ENCODE measurements around the gene SLC2A9.
"Not testable (repeated sequence)": the region's sequence is repeated elsewhere in the genome, so short reads cannot be mapped to it uniquely, and the experiment has no call there.

SLC2A9 gene

DNA sequence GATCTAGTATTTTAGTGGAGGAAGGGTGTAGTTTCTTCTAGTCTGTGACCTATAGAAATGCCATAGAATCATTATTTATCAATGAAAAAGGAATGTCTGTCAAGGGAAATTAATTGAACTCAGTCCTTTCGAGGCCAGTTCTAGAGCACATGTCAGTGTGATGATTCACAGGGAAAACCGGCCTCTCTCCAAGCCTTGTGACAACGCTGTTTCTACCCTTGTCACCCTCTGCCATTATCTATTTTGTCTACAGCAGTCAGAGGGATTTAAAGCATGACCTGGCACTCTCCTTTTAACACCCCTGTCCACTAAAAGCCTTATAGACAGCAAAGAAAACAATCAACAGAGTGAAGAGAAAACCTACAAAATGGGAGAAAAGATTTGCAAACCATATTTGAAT, 120.0 kb downstream of the SLC2A9 start:
- DNase-seq = no peak
- intact Hi-C loops (cut with DNase I) = no loop called here

DNA sequence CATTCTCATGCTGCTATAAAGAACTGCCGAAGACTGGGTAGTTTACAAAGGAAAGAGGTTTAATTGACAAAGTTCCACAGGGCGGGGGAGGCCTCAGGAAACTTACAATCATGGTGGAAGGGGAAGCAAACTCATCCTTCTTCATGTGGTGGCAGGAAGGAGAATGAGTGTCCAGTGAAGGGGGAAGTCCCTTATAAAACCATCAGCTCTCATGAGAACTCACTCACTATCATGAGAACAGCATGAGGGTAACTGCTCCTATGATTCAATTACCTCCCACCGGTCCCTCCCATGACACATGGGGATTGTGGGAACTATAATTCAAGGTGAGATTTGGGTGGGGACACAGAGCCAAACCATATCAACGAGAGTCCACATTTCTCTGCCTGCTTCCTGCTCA, 120.7 kb downstream of the SLC2A9 start:
- DNase-seq; intact Hi-C loops (cut with DNase I): not testable (repeated sequence)

DNA sequence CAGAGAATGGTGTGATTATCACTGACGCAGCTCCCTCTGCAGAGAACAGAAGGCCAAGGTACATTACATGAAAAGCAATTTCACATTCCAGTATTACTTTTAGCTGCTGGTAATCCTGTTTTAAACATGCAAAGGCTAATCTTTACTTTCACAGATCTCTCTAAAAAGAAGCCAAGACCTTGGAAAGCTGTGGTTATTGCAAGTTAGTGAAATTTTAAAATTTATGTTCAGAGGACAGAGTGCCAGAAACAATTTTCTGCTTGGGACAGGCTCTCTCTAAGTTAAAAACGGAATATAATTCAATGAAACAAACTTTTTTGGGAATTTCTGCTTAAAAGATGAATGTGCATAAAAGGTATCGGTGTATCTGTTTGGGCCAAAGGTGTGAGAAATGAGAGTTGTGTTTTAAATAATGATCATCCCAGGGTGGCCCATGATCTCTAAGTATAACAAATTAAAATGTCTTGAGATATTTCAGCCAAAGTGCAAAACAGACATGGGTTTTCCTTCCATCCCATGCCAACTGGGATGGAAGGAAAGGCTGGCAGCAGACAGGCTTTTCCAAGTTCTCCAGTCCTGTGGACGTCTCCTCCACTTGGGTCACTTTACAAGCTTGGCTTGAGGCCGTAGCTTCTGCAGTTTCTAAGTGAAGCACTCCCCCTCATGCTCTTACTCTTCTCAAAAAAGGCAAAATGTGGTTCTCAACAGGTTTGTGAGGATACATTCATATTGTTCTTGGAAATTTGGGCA, 121.8 kb downstream of the SLC2A9 start:
- intact Hi-C loops (cut with DNase I) = loop anchor here (5.0 kb wide), 1 partner anchor 137 kb away; no protein-coding TSS in a partner anchor
- DNase-seq = no peak

DNA sequence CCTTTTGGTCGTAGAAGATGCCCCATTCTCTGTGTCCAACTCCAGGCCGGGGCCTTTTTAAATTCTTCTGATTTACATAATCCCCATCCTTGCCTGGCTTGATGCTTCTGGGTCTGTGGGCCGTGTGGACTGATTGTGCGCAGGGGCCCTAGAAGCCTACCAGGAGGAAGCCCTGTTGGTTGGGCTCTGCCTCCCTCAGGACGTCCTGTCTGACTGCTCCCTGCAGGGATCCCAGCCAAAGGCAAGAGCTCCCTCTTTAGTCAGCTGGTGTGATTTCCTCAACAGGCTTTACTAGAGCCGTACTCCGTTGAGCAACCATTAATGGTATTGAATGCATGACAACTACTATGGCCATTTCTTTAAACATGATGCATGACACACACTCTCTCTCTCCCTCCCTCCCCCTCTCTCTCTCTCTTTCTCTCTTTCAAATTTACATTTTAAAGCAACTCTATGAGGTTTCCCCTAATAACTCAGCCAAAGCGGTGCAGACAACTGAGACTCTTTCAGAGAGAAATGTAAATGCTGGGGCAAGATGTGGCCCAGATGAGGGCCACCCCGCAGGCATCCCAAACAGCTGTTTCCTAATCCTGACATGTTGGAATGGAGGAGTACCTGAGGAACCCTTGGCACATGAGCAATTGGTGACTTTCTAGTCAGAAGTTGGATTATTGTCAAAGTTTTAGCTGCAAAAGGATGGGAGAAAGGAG, 122.5 kb downstream of the SLC2A9 start:
- peak in 2 of 10 donors; percentile 7 to 27 for DNase-seq

DNA sequence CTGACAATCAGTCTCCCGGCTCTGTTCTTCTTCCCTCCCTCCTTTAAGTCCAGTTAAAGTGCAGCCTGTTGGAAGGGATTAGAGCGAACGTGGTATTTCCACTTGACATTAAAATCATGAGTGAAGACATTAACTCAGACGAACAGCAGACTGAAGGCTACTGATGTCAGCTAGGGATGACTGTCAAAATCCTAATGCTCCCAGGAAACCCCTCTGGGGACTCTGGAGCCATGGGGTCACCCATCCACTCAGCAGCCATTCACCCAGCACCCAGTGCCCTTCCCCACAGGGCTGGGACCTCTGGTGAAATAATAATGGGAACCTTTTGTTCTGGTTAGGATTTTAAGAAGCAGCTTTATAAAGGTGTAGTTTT, 126.0 kb downstream of the SLC2A9 start:
- intact Hi-C loops (cut with DNase I) = loop anchor here (5.0 kb wide), 1 partner anchor 133 kb away; no protein-coding TSS in a partner anchor
- DNase-seq = no peak

More for the DNA sequence above, 122.5 kb downstream of the SLC2A9 start:
- intact Hi-C loops (cut with DNase I) = loop anchor here (5.0 kb wide), 1 partner anchor 136 kb away; no protein-coding TSS in a partner anchor

DNA sequence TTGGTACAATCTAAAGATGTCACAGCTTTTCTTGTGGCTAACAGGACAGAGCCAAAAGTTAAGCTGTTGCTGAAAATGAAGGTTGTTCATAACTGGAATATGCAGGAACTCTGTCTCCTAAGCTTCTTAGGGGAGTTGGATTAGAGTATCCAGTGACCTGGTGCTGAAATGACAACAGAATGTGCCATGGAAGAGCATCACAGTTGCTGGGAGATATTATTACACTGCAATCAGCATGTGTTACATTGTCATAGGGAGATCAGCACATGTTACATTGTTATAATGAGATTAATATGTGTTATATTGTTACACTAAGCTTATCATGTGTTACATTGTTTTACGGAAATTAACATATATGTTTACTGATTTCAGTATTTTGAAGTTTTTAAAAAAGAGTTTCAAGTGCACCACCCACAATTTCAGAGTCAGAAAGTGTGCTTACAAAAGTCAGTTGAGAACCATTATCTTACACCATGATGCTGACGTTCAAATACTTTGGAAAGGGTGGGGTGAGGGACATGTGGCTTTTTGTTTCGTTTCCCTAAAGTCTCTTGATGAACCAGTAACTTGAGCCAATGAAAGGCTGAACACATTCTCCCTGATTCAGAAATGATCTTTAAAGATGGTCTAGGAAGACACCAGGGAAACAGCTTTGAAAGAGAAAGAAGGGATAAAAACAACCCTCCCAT, 126.5 kb downstream of the SLC2A9 start:
- intact Hi-C loops (cut with DNase I) = loop anchor here (5.0 kb wide), 1 partner anchor 132 kb away; no protein-coding TSS in a partner anchor
- DNase-seq = no peak

DNA sequence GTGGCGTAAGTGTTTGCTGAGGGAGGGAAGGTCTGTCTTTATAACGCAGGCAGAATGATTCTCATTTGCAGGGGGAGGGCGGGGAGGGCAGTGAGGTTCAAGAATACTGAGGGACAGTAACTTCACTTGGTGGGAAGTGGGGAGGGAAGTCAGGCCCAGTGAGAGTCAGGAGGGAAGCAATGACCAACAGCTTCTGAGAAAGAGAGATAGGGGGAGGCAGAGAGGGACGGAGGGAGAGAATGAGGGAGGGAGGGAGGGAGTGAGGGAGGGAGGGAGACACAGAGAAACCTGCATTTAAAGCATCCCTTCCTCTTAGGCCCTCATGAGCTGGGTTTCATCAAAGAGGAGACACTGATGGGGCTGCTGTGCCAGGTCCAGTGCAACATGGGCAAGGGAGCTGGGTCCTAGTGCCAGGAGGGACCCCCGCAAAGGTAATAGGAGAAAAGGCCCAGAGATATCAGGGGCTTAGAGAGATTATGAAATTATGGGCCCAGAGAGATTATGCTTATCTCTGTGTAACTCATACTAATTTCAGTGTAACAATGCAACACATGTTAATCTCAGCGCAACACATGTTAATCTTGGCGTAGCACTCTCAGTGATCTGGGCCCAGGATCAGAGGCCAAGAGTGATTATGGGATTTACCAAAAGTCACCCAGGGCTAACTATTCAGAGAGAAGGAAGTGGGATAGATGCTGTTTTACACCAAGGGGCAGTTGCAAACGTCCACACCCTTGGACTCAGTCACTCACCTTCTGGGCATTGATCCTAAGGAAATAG, 127.8 kb downstream of the SLC2A9 start:
- intact Hi-C loops (cut with DNase I) = no loop called here
- no peak for DNase-seq

DNA sequence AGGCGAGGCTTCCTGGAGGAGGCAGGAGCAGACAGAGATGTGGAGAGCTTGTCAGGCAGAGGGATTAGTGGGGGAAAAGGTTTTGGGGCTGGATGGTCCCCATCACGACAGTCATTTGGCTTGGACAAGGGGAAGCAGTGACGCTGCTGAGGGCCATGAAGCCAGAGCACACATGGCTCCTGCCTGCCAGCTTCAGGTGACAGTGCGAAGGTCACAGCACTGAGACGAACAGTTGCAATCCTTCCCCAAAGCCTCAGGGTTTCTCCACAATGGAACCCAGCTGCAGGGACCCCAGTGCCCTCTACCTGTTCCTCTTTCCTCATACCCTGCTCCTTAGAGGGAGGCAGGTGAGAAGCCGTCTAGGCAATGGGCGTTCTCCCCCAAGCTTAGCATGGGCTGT, 129.6 kb downstream of the SLC2A9 start:
- intact Hi-C loops (cut with DNase I) = no loop called here
- no peak for DNase-seq

DNA sequence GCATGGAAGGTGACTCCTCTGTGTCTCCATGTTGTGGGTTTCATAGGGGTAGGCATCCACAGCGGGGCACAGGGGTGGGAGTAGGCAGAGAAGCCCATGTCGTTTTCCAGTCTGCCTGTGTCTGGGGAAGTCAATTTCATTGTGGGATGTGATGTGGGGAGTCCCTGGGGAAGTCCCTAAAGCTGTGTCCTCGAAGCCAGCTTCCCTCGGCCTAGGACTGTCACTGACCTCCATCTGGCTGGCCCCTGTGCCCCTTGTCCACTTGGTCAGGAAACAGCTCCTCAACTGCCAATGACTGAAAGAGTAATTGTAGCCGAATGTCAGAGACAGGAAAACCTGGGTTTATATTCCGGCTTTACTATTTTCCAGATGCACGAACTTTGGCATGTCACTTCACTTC, 130.2 kb downstream of the SLC2A9 start:
- intact Hi-C loops (cut with DNase I) = no loop called here
- no peak for DNase-seq

DNA sequence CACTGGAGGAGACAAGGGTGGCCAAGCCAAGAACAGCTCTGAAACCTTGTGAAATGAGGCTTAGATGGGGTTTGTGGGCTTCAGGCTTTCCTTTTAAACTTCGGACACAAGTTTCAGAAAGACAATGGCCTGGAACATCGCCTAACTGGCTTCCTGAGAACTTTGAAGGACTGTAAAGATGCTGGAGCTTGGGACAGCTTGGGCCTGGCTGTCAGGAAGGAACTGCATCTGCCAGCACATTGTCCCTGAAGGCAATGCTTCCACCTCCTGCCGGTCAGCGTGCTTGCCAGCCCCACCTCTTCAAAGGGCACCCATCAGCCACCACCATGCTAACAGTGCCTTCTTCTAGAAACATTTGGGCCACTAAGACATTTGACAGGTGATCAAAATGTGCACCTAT, 132.0 kb downstream of the SLC2A9 start:
- no peak for DNase-seq

DNA sequence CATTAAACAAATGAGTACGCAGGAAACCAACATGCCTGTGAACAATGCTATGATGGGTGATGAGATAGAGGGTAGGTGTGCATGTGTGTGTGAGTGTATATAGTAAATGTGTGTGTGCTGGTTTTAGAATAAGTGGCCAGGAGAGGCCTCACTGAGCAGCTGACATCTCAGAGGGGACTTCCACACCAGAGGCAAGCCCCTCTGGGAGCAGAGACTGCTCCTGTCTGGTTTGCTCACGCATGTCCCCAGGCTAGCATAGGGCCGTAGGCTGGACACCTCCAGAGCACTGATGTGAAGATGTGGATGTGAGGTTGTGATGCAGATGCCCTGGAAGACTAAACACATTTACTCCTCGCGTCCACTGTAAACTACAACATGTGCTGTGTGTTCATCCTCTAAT, 135.3 kb downstream of the SLC2A9 start:
- intact Hi-C loops (cut with DNase I) = no loop called here
- DNase-seq = no peak

More for the DNA sequence above, 132.0 kb downstream of the SLC2A9 start:
- intact Hi-C loops (cut with DNase I) = no loop called here

DNA sequence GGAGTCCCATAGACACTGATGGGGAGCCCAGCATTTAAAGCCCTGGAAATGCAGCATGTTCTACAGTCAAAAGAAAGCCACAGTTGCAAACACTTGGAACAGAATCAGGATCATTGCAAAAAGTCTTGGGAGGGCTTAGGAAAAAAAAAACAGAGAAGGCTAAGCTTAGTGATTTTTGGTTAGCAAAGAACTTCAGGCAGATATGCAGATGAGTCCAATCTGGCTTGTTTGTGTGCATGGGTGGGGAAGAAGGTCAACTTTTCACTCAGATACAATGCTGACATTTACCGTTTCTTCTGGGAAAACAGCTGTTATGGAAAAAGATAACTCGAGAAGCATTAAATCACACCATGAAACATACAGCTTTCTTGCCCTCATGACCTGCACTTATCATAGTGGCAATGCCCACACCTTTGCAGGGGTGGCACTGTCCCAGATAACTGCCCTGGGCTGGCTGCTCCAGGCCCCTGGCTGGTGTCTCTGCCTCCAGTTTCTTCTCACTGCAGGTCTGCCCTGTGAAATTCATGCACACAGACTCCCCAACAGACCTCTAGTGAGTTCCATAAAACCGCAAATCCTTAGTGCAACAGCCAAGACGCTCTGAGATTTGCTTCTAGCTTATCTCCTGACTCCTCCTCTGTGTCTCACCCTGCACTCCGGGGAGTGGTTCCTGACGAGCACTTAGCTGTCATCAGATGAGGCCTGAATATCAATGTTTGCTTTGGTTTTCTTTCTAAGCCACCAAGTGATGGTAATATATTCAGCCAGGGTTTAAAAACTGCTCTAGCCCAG, 140.7 kb downstream of the SLC2A9 start:
- intact Hi-C loops (cut with DNase I) = no loop called here
- DNase-seq = no peak

DNA sequence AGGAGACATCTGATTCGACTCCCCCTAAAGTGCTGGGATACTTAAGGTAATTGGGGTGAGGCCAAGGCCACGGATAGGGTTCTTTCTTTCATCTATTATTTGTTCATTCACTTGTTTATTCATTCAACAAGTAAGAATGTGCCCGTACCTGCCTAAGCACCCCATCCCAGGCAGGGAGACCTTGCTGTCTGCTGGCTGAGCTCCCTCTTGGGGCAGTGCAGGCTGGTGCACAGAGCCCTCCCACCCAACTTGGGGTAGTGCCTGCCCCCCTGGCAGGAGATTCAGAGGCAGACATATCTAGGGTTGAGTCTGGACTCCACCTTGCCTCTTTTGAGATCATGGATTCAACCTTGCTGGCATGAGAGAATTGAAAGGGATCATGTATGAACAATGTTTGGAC, 144.2 kb downstream of the SLC2A9 start:
- intact Hi-C loops (cut with DNase I) = no loop called here
- no peak for DNase-seq

DNA sequence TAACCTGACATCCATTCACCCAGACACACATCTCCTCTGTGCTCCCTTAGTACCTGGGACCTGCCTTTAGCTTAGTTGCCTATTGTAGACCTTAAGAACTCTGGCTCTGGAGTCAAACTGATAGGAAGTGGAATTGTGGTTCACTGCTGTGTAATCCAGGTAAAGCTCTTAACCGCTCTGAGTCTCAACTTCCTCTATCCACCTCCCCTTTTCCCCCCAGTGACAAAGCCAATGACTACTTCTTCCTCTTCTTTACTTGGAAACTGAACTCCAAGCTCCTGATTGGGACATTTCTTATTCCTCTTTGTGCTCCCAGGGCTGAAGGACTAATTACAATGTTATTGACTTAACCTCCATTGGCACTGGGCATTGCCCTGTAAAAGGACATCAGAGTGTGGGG, 145.8 kb downstream of the SLC2A9 start:
- DNase-seq = no peak
- intact Hi-C loops (cut with DNase I) = no loop called here

DNA sequence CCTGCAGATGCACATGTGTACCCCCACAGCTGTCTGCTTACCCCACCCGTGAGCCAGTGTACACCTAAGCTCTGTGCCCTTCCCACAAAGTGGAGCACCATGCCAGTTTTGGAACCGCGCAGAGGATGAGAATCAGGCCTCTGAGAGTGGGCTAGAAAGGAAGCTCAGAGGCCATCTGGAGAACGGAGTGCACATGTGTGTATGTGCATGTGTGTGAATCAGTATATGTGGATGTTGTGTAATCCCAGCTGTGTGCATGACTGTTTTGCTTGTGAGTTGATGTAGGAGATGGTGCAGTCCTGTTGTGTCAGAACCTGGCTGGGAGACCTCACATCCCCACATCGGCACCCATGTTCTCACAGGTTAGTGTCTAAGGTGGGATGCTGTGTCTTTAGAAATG, 146.9 kb downstream of the SLC2A9 start:
- intact Hi-C loops (cut with DNase I) = no loop called here

DNA sequence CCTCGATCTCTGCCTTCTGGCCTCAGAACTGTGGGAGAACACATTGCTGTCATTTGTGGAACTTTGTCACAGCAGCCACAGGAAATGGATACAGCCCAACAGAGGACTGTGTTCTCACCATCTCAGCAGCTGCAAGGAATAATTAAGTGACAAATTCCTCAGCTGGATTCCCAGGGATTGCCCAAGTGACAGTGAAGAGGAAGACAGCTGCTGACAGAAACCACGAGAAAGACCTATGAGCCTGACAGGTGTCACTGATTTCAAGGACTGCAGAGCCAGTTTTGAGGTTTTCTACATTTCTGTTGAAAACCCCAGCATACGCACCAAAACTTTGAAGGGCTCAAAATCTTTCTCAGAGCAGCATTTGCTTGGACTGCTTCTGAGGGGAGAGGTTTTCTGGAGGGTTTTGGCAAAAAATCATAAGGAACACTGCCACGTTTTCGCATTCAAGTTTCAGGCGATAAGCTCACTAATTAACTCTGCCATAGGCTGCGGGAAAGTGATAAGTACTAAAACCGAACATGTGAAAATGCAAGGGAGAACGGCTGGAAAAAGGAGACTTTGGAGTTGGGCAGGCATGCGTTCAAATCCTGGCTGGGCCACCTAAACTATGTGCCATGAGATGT, 151.0 kb downstream of the SLC2A9 start:
- intact Hi-C loops (cut with DNase I) = no loop called here
- DNase-seq = no peak

More for the DNA sequence above, 146.9 kb downstream of the SLC2A9 start:
- DNase-seq = no peak

DNA sequence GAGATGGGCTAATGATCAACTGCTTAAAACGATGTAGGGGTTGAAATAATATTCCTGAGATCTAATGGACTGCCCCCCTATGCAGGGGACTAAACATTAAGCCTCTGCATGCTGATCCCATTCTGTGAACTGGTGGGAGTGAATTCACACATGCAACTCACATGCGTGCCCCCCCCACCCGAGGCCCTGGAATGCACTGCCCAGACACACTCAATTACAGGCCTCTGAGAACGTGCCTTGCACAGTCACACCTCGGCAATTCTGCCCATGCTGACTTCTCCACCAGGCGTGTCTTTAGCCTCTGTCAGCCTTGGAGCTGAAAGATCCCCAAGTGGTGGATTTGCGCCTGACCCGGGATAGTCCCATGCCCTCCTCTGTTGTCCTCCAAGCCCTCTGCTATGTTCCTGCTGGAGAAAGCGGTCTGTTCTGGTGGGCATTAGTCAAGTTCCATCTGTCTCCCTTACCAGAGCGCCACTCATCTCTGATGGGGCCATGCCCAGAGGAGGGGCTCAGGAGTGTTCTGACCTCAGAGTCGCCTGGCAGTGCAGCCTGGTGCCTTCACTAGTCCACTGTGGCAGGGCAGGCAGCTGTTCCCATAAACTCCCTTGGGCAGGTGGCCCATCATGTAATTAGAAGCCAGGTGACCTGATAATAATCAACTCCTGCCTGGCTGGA, 153.4 kb downstream of the SLC2A9 start:
- no peak for DNase-seq
- intact Hi-C loops (cut with DNase I) = no loop called here

DNA sequence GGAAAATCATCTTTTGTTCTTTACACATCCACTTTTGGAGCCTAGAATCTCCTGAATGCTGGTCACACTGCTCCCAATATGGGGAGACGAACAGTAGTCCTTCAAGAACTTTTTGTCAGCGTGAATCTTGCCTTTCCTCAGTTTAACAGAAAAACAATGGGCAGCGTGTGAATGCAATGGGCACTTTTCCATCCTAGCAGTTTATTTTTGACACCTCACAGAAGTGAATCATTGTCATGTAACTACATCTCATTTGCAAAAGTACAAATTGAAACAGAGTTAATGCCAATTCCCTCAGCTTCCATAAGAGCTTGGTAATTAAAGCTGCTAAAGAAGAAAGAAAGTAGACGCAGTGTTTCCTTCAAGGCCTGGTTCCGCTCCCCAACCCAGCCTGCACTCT, 154.4 kb downstream of the SLC2A9 start:
- intact Hi-C loops (cut with DNase I) = no loop called here
- peak in 2 of 10 donors; percentile 20 to 43 for DNase-seq

DNA sequence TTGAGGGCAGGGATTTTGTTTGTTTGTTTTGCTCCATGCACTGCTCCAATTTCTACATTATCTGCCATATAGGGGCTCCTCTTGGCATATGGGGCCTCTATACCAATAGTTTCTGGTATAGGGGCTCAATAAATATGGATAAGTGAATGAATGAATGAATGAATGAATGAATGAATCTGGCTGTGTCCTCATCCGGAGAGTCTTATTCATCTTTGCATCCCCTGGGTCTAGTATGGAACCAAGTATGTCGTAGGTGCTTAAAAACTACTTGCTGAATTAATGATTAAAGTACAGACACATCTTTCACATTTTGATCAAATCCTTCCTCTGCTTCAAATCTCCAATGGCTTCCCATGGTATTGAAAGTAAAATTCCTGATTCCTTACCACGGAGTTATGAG, 159.7 kb downstream of the SLC2A9 start:
- intact Hi-C loops (cut with DNase I) = no loop called here

More for the DNA sequence above, 159.7 kb downstream of the SLC2A9 start:
- DNase-seq = no peak
